GM12801 (cell line): ENCODE results near the gene RIBC2.

Source experiments
- TF ChIP-seq, protein P1 (sequence below): IDR thresholded peaks from one replicate; pipeline ENCODE4 v1.5.1; 2011; ENCODE audit warnings: control low read depth; ENCODE audit not compliant: insufficient read length; ENCODE audit errors: extremely low read depth

RIBC2 gene

GRCh38 chr22:45413368-45414211, at the start of gene RIBC2, which contains the start of gene SMC1B:
RIBC2 (plus strand) TSS chr22:45413693; CDS start chr22:45413887, 194 bp downstream.
SMC1B (minus strand) TSS chr22:45413599; CDS start chr22:45413567, 32 bp downstream.
- TF ChIP-seq, protein P1, sequence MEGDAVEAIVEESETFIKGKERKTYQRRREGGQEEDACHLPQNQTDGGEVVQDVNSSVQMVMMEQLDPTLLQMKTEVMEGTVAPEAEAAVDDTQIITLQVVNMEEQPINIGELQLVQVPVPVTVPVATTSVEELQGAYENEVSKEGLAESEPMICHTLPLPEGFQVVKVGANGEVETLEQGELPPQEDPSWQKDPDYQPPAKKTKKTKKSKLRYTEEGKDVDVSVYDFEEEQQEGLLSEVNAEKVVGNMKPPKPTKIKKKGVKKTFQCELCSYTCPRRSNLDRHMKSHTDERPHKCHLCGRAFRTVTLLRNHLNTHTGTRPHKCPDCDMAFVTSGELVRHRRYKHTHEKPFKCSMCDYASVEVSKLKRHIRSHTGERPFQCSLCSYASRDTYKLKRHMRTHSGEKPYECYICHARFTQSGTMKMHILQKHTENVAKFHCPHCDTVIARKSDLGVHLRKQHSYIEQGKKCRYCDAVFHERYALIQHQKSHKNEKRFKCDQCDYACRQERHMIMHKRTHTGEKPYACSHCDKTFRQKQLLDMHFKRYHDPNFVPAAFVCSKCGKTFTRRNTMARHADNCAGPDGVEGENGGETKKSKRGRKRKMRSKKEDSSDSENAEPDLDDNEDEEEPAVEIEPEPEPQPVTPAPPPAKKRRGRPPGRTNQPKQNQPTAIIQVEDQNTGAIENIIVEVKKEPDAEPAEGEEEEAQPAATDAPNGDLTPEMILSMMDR: no peak

- TF ChIP-seq, protein P1: no peak
These were observed 46.8 kb upstream of the RIBC2 start for GRCh38 chr22:45366713-45367112.

- TF ChIP-seq, protein P1: no peak
These were observed 37.5 kb upstream of the RIBC2 start for GRCh38 chr22:45376009-45376408.

GRCh38 chr22:45376703-45377102, 36.8 kb upstream of the RIBC2 start:
- TF ChIP-seq, protein P1: no peak

DNA sequence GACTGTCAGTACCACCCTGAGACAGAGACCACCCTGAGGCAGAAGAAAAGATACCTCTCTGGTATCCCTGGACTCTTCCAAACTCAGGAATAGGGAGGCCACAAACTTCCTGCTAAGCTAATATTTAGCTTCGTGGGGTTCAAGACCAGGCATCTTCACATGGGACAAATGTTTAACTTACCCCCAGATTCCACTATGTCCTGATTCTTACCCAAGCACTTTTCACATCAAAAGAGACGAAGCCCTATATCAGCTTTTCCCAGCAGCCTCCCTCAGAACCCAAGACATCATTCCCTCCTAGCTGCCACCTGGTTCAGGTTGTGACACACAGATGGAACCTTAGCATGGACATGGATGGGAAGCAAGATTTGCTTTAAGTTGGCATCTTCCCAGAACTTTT, 32.1 kb upstream of the RIBC2 start:
- TF ChIP-seq, protein P1: no peak

DNA sequence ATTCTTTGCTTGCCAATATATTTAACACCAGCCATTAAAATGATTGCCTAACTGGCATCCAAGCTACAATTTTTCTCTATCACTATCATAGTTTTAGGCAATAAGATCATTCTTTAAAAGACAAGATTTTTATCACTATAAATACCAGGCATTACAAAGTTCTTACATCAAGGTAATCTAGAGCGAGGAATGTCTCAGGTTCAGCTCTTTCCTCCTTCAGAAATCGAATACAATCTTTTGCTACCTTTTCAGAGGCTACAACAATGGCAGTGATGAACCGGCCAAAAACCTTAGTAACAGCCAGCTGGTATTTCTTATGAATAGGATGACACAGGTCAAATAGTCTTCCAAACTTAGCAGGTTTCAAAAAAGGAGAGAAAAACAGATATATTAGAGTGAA, 23.9 kb upstream of the RIBC2 start:
- TF ChIP-seq, protein P1: no peak

GRCh38 chr22:45397806-45398205, 15.7 kb upstream of the RIBC2 start:
- TF ChIP-seq, protein P1: no peak
